WTC11 (cell line): ENCODE measurements around the gene SHISAL1. TPM values are rescaled to one million over a fixed set of nuclear protein-coding genes. Genes with fewer than 3 reads are reported as not detected.

ENCODE experiments used
- ATAC-seq: fragments of 200-7000 bp; cut with Tn5 transposase; 2 replicates; pipeline ENCODE4 v1.10.0; 2021; ENCODE audit warnings: mild to moderate bottlenecking, moderate library complexity
- CTCF ChIA-PET: fragments of 300-600 bp; sonication (Branson Sonifier 250); formaldehyde crosslinking; loops from one replicate; lab custom pipeline; 2021; ENCODE audit warnings: antibody characterized with exemption; lab: Charles Lee
- POLR2A ChIA-PET: fragments of 350-600 bp; sonication (Branson Sonifier 250); formaldehyde crosslinking; loops from one replicate; lab custom pipeline; 2021; ENCODE audit warnings: antibody characterized with exemption; lab: Charles Lee
- DNase-seq: peaks from one replicate; pipeline ENCODE4 v3.0.0; 2021; ENCODE audit warnings: low spot score
- H3K27ac Mint-ChIP-seq: 2 replicates; pipeline ENCODE4 v1.8.0; 2021; ENCODE audit warnings: mixed read lengths
- H3K27me3 Mint-ChIP-seq: 2 replicates; pipeline ENCODE4 v1.8.0; 2021; ENCODE audit warnings: low read depth, mild to moderate bottlenecking, moderate library complexity, mixed read lengths
- H3K36me3 Mint-ChIP-seq: 2 replicates; pipeline ENCODE4 v1.8.0; 2021; ENCODE audit warnings: mixed read lengths
- H3K4me1 Mint-ChIP-seq: 2 replicates; pipeline ENCODE4 v1.8.0; 2022; ENCODE audit warnings: mixed read lengths
- H3K4me3 Mint-ChIP-seq: 2 replicates; pipeline ENCODE4 v1.8.0; 2021; ENCODE audit warnings: mild to moderate bottlenecking, moderate library complexity, mixed read lengths
- H3K9me3 Mint-ChIP-seq: 2 replicates; pipeline ENCODE4 v1.8.0; 2021; ENCODE audit warnings: mixed read lengths
- ATF1 ChIP-seq: sonication (generic); formaldehyde crosslinking; IDR thresholded peaks from 2 replicates; pipeline ENCODE4 v1.8.1; 2023; ENCODE audit warnings: mild to moderate bottlenecking, moderate library complexity, missing genetic modification reagents
- CBFB ChIP-seq: sonication (generic); formaldehyde crosslinking; IDR thresholded peaks from 2 replicates; pipeline ENCODE4 v1.8.1; 2022; ENCODE audit warnings: mild to moderate bottlenecking, low read depth, missing genetic modification reagents
- EMX1 ChIP-seq: fragments of 250-450 bp; sonication (Bioruptor Pico); IDR thresholded peaks from 2 replicates; pipeline ENCODE4 v1.8.0; 2021; ENCODE audit warnings: mild to moderate bottlenecking
- ETV6 ChIP-seq: sonication (generic); formaldehyde crosslinking; IDR thresholded peaks from 2 replicates; pipeline ENCODE4 v1.8.1; 2022; ENCODE audit warnings: mild to moderate bottlenecking, missing genetic modification reagents
- FOXK1 ChIP-seq: sonication (generic); formaldehyde crosslinking; IDR thresholded peaks from 2 replicates; pipeline ENCODE4 v1.8.0; 2022; ENCODE audit warnings: mild to moderate bottlenecking, moderate library complexity, missing genetic modification reagents
- GTF2I ChIP-seq: fragments of 250-450 bp; sonication (Bioruptor Pico); conservative IDR thresholded peaks from 2 replicates; pipeline ENCODE4 v1.4.0; 2021; ENCODE audit warnings: mild to moderate bottlenecking
- IRF2 ChIP-seq: sonication (generic); formaldehyde crosslinking; IDR thresholded peaks from 2 replicates; pipeline ENCODE4 v1.8.0; 2022; ENCODE audit warnings: low read depth, missing genetic modification reagents, borderline replicate concordance
- JAZF1 ChIP-seq: fragments of 250-450 bp; sonication (Bioruptor Pico); IDR thresholded peaks from 2 replicates; pipeline ENCODE4 v1.9.0; 2021; ENCODE audit warnings: moderate library complexity, mild to moderate bottlenecking, inconsistent platforms
- MYBL2 ChIP-seq: sonication (generic); formaldehyde crosslinking; IDR thresholded peaks from 2 replicates; pipeline ENCODE4 v1.8.1; 2023; ENCODE audit warnings: mild to moderate bottlenecking, moderate library complexity, missing genetic modification reagents
- NFYB ChIP-seq: sonication (generic); formaldehyde crosslinking; conservative IDR thresholded peaks from 2 replicates; pipeline ENCODE4 v1.8.0; 2022; ENCODE audit warnings: low read depth, missing genetic modification reagents
- NR1H2 ChIP-seq: sonication (generic); formaldehyde crosslinking; IDR thresholded peaks from 2 replicates; pipeline ENCODE4 v1.9.0; 2021; ENCODE audit warnings: mild to moderate bottlenecking, moderate library complexity, missing genetic modification reagents
- NR2C2 ChIP-seq: sonication (generic); formaldehyde crosslinking; IDR thresholded peaks from 2 replicates; pipeline ENCODE4 v1.8.0; 2022; ENCODE audit warnings: mild to moderate bottlenecking, missing genetic modification reagents
- RELA ChIP-seq: sonication (generic); formaldehyde crosslinking; IDR thresholded peaks from 2 replicates; pipeline ENCODE4 v1.8.1; 2022; ENCODE audit warnings: missing genetic modification reagents, mild to moderate bottlenecking, borderline replicate concordance
- TEAD1 ChIP-seq: sonication (generic); formaldehyde crosslinking; IDR thresholded peaks from 2 replicates; pipeline ENCODE4 v1.8.0; 2022; ENCODE audit warnings: mild to moderate bottlenecking, missing genetic modification reagents
- ZNF263 ChIP-seq: sonication (generic); formaldehyde crosslinking; IDR thresholded peaks from 2 replicates; pipeline ENCODE4 v1.8.1; 2022; ENCODE audit warnings: low read depth, mild to moderate bottlenecking, moderate library complexity, missing genetic modification reagents
- ZNF317 ChIP-seq: sonication (generic); formaldehyde crosslinking; IDR thresholded peaks from 2 replicates; pipeline ENCODE4 v1.8.1; 2023; ENCODE audit warnings: low read depth, mild to moderate bottlenecking, moderate library complexity, missing genetic modification reagents, borderline replicate concordance
- ZNF671 ChIP-seq: fragments of 250-450 bp; sonication (Bioruptor Pico); IDR thresholded peaks from 2 replicates; pipeline ENCODE4 v1.8.0; 2021; ENCODE audit warnings: mild to moderate bottlenecking
- total RNA-seq: library from RNA; stranded (reverse); gene quantifications from 3 replicates; pipeline ENCODE4 v1.2.3, GENCODE V29; 2021
- TF ChIP-seq, protein P1 (sequence below): sonication (generic); formaldehyde crosslinking; IDR thresholded peaks from 2 replicates; pipeline ENCODE4 v1.8.1; 2022; ENCODE audit warnings: low read depth, mild to moderate bottlenecking, moderate library complexity, missing genetic modification reagents, borderline replicate concordance
- TF ChIP-seq, protein P2 (sequence below): sonication (generic); formaldehyde crosslinking; IDR thresholded peaks from 2 replicates; pipeline ENCODE4 v1.8.0; 2022; ENCODE audit warnings: mild to moderate bottlenecking, missing genetic modification reagents
- TF ChIP-seq, protein P3 (sequence below): fragments of 250-450 bp; sonication (Bioruptor Pico); IDR thresholded peaks from 2 replicates; pipeline ENCODE4 v2.1.2; 2022; ENCODE audit warnings: mild to moderate bottlenecking, moderate library complexity
- TF ChIP-seq, protein P4 (sequence below): sonication (generic); formaldehyde crosslinking; IDR thresholded peaks from 2 replicates; pipeline ENCODE4 v1.8.1; 2023; ENCODE audit warnings: mild to moderate bottlenecking, missing genetic modification reagents, moderate library complexity

SHISAL1 gene
- total RNA-seq, 1 experiment from 2014 or later = 2.7 TPM

DNA sequence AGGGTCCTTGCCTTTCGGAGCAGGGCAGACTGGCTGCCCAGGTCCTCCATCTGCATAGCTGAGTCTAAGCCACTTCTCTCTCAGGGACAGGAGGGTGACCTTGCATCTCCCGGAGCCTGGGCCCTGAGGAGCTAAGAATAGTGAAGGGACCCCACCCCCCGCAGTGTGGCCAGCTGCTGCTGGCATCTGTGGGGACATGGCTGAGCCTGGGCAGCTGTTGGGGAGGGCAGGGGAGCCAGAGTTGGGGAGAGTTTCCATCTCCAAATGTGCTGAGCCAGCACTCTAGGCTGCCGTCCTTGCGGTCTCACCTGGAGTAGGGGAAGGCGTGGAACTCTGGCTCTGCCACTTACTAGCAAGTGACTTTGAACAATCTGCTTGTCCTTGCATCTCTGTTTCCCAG is 34.8 kb upstream of the SHISAL1 start (continued):
- TF ChIP-seq ETV6 (CRISPR knock-in tag) (no peak), GTF2I (CRISPR knock-in tag) (no peak), ZNF317 (CRISPR knock-in tag) (no peak), CBFB (CRISPR knock-in tag) (no peak), FOXK1 (CRISPR knock-in tag) (no peak), JAZF1 (CRISPR knock-in tag) (no peak), ZNF671 (CRISPR knock-in tag) (no peak), ATF1 (CRISPR knock-in tag) (no peak)
- TF ChIP-seq, protein P1, sequence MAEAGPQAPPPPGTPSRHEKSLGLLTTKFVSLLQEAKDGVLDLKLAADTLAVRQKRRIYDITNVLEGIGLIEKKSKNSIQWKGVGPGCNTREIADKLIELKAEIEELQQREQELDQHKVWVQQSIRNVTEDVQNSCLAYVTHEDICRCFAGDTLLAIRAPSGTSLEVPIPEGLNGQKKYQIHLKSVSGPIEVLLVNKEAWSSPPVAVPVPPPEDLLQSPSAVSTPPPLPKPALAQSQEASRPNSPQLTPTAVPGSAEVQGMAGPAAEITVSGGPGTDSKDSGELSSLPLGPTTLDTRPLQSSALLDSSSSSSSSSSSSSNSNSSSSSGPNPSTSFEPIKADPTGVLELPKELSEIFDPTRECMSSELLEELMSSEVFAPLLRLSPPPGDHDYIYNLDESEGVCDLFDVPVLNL (CRISPR knock-in tag) = no peak
- TF ChIP-seq, protein P2, sequence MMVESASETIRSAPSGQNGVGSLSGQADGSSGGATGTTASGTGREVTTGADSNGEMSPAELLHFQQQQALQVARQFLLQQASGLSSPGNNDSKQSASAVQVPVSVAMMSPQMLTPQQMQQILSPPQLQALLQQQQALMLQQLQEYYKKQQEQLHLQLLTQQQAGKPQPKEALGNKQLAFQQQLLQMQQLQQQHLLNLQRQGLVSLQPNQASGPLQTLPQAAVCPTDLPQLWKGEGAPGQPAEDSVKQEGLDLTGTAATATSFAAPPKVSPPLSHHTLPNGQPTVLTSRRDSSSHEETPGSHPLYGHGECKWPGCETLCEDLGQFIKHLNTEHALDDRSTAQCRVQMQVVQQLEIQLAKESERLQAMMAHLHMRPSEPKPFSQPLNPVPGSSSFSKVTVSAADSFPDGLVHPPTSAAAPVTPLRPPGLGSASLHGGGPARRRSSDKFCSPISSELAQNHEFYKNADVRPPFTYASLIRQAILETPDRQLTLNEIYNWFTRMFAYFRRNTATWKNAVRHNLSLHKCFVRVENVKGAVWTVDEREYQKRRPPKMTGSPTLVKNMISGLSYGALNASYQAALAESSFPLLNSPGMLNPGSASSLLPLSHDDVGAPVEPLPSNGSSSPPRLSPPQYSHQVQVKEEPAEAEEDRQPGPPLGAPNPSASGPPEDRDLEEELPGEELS (CRISPR knock-in tag) = no peak
- TF ChIP-seq, all 79 proteins: peak for 0

DNA sequence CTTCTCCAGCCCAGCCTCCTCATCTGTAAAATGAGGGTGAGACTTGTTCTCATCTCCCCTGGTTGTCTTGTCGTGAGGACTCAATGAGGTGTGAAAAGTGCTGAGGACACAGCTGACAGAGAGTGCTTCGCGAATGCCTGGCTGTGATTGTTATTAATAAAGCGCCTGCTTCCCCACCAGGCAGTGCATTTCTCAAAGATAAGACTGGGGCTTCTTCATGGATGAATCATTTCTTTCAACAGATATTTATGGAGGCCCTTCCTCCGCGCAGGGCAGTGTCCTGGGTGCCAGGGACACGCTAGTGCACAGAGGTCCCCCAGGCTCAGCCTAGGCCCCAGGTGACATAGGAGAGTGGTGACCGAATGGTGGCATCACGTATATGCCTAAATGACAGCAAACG is 34.3 kb upstream of the SHISAL1 start:
- Mint-ChIP-seq H3K4me3 (no peak overlapping the region), H3K9me3 (no peaks in the 10 kb centered on the region), H3K27me3 (no peaks in the 10 kb centered on the region), H3K4me1 (peaks cover 15% of the 10 kb centered on the region), H3K27ac (no peak overlapping the region), H3K36me3 (no peaks in the 10 kb centered on the region)
- ChIA-PET CTCF (interaction anchor here (0.9 to 1.4 kb wide), 2 partner anchors 22 to 261 kb away, joined by 3 read pairs; no protein-coding TSS in a partner anchor), POLR2A (no interaction called here)
- ATAC-seq (no peak), DNase-seq (no peak)
- TF ChIP-seq RELA (CRISPR knock-in tag) (no peak), IRF2 (CRISPR knock-in tag) (no peak), NR1H2 (CRISPR knock-in tag) (no peak), EMX1 (CRISPR knock-in tag) (no peak), ZNF263 (CRISPR knock-in tag) (no peak), TEAD1 (no peak), MYBL2 (CRISPR knock-in tag) (no peak)
- TF ChIP-seq, protein P1 (CRISPR knock-in tag) = no peak

DNA sequence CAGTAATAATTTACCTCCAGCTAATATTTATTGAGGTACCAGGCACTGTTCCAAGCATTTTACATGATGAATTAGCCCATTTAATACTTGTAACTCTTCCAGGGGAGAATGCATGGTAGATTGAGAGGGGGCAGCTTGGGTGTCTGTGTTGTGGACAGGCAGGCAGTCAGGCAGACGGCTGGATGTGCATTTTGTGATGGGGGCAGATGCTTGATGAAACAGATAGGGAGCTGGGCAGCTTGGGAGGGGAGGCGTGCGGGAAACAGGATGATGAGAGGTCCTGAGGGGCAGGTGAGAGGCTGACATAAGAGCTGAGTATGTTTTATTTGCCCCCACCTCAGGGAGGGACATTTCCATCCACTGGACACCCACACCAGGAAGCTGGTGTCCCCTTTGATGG is 33.1 kb upstream of the SHISAL1 start:
- H3K36me3 Mint-ChIP-seq = no peaks in the 10 kb centered on the region
- TF ChIP-seq, protein P3, sequence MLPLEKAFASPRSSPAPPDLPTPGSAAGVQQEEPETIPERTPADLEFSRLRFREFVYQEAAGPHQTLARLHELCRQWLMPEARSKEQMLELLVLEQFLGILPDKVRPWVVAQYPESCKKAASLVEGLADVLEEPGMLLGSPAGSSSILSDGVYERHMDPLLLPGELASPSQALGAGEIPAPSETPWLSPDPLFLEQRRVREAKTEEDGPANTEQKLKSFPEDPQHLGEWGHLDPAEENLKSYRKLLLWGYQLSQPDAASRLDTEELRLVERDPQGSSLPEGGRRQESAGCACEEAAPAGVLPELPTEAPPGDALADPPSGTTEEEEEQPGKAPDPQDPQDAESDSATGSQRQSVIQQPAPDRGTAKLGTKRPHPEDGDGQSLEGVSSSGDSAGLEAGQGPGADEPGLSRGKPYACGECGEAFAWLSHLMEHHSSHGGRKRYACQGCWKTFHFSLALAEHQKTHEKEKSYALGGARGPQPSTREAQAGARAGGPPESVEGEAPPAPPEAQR = no peak
- TF ChIP-seq NFYB (no peak), NR2C2 (CRISPR knock-in tag) (no peak), ZNF263 (CRISPR knock-in tag) (no peak)
- TF ChIP-seq, protein P4, sequence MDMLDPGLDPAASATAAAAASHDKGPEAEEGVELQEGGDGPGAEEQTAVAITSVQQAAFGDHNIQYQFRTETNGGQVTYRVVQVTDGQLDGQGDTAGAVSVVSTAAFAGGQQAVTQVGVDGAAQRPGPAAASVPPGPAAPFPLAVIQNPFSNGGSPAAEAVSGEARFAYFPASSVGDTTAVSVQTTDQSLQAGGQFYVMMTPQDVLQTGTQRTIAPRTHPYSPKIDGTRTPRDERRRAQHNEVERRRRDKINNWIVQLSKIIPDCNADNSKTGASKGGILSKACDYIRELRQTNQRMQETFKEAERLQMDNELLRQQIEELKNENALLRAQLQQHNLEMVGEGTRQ (CRISPR knock-in tag) = no peak
- H3K27ac Mint-ChIP-seq = no peak overlapping the region
- H3K27me3 Mint-ChIP-seq = no peaks in the 10 kb centered on the region
- no peaks in the 10 kb centered on the region for H3K9me3 Mint-ChIP-seq
- no peak for ATAC-seq
- H3K4me3 Mint-ChIP-seq = no peak overlapping the region
- peaks cover 8% of the 10 kb centered on the region; the same call in 1 of the 2 replicates for H3K4me1 Mint-ChIP-seq
- DNase-seq = no peak
- POLR2A ChIA-PET = no interaction called here
- CTCF ChIA-PET = no interaction called here
